Measurements from ENCODE around the gene GPC1.

The GPC1 gene

GRCh38 chr2:240419271-240419670 is 16.2 kb upstream of the GPC1 start:
- Histone ChIP-seq H3K27me3 (ENCODE audit: insufficient read depth, low read length) (no peaks in the 10 kb centered on the region), H3K9me3 (ENCODE audit: insufficient read depth, low read depth, low read length) (peaks cover 36% of the 10 kb centered on the region), H3K36me3 (ENCODE audit: insufficient read depth, low read length) (no peaks in the 10 kb centered on the region), H3K27ac (ENCODE audit: low read depth, low read length) (no peak overlapping the region), H3K4me3 (ENCODE audit: low read length) (no peak overlapping the region), H3K9ac (ENCODE audit: low read depth, low read length) (no peak overlapping the region), H3K4me1 (ENCODE audit: insufficient read depth, low read length) (no peaks in the 10 kb centered on the region)
- WGBS, result 90% methylated on average over 7 of the region's 7 CpGs

DNA sequence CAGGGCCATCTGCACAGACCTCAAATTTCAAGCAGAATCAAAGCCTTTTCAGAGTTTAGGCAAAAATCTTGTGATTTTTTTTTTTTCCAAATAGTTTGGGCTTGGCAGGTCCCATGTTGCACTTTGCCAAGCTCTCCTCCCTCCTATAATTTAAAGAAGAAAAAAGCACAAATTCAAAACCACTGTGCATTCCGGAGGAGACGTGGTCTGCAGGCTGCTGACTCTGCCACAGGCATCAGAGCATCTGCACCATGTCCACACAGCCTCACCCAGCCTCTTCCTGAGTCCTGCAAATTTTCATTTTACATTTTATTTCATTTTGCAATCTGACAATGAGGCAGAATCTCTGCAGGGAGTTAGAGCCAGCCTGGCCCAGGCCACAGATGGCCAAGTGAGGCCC is 15.7 kb upstream of the GPC1 start:
- H3K9me3 ChIP-seq (ENCODE audit: insufficient read depth, low read depth, low read length), result peaks cover 36% of the 10 kb centered on the region
- no peak overlapping the region for H3K4me3 ChIP-seq (ENCODE audit: low read length)
- no peak overlapping the region for H3K9ac ChIP-seq (ENCODE audit: low read depth, low read length)
- H3K27me3 ChIP-seq (ENCODE audit: insufficient read depth, low read length), result no peaks in the 10 kb centered on the region
- WGBS, result 92% methylated on average over 2 of the region's 2 CpGs
- H3K27ac ChIP-seq (ENCODE audit: low read depth, low read length), result no peak overlapping the region
- no peaks in the 10 kb centered on the region for H3K36me3 ChIP-seq (ENCODE audit: insufficient read depth, low read length)
- H3K4me1 ChIP-seq (ENCODE audit: insufficient read depth, low read length), result no peaks in the 10 kb centered on the region

DNA sequence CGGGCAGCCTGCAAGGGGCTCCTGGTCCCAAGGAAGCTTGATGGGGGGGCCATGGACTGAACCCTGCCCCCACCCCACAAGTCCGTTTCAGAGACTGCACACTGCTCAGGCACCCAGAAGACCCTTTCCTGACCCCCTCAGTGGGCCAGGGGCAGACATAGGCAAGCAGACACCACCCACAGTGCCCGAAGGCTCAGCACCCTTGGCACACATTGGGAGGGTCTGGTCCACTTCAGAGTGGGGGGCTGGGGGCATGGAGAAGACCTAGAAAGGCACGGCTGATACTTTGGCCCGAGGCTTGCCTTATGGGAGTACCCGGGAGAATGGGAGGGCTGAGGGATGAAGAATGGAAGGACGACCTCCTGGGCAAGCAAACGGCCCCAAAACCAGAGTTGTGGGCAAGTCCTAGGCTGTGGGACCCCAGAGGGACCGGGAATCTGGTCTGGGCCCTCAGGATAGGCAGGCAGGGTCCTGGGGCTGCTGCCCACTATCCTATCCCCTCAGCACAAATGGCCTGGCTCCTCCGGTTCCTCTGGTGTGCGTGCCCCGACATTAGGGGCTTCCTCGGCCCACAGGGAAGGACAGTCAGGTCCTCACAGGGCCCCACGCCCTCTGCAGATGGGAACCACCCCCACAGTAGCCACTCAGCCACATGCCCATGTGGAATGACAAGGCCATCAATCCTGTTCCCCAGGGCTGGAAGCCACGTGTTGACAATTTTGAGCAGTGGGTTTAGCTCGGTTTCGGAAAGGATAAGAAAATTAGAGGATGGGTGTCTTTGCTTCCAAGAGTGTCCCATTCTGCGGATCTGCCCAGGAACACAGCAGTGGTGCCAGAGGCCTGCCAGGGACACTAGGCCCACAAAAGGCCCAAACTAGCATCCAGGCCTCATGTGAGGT is 15.0 kb upstream of the GPC1 start:
- H3K27me3 ChIP-seq (ENCODE audit: insufficient read depth, low read length), result no peaks in the 10 kb centered on the region
- no peak overlapping the region for H3K4me3 ChIP-seq (ENCODE audit: low read length)
- H3K9ac ChIP-seq (ENCODE audit: low read depth, low read length), result no peak overlapping the region
- H3K4me1 ChIP-seq (ENCODE audit: insufficient read depth, low read length), result no peaks in the 10 kb centered on the region
- WGBS, result 88% methylated on average over 18 of the region's 18 CpGs
- H3K36me3 ChIP-seq (ENCODE audit: insufficient read depth, low read length), result no peaks in the 10 kb centered on the region
- H3K9me3 ChIP-seq (ENCODE audit: insufficient read depth, low read depth, low read length), result peaks cover 36% of the 10 kb centered on the region
- H3K27ac ChIP-seq (ENCODE audit: low read depth, low read length), result no peak overlapping the region

DNA sequence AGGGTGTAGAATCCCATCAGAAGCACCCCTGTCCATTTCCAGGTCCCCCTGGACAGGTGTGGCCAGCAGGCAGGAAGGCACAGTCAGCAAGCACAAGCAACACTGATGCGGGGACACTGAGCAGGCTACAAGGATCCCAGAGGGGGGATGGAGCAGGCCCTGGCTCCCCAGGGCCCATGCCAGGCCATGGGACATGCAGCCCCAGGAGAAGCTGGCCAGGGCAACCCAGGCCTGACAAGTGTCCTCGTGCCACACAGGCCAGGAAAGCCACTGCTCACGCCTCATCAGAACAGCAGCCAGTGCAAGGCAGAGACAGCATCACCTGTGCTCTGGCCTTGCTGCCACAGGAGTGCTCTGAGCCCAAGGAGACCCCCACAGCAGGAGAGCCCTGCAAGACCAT is 14.1 kb upstream of the GPC1 start:
- no peak overlapping the region for H3K9ac ChIP-seq (ENCODE audit: low read depth, low read length)
- peaks cover 38% of the 10 kb centered on the region for H3K9me3 ChIP-seq (ENCODE audit: insufficient read depth, low read depth, low read length)
- H3K36me3 ChIP-seq (ENCODE audit: insufficient read depth, low read length), result no peaks in the 10 kb centered on the region
- no peaks in the 10 kb centered on the region for H3K27me3 ChIP-seq (ENCODE audit: insufficient read depth, low read length)
- no peak overlapping the region for H3K4me3 ChIP-seq (ENCODE audit: low read length)
- 92% methylated on average over 3 of the region's 3 CpGs for WGBS
- no peak overlapping the region for H3K27ac ChIP-seq (ENCODE audit: low read depth, low read length)
- no peaks in the 10 kb centered on the region for H3K4me1 ChIP-seq (ENCODE audit: insufficient read depth, low read length)

DNA sequence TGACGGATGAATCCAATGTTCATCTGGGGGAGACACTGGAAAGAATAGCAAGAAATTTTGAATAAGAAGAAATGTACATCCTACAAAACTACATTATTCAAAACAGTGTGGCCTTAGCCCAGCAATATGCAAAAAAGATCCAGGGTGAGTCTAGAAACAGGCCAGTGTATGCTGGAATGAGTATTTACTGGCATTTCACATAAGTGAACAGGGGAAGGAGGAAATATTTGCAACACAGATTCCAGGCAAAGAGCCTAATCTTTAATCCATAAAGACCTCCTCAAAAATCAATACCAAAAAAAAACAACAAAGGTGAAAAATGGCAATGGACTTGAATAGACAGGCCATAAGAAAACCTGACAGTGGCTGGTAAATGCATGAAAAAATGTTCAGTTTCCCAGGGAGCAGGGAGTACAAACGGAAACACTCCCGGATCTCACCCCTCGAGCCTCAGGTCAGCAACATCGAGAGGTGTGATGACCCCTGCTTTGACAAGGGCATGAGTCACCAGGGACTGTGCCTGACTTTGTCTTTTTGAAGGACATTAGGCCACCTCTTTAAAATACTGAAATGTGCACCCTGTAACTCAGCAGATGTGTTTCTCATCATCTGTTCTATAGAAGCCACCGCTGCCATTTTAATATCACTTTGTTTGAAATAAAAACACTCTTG is 12.7 kb upstream of the GPC1 start:
- no peaks in the 10 kb centered on the region for H3K4me1 ChIP-seq (ENCODE audit: insufficient read depth, low read length)
- H3K9ac ChIP-seq (ENCODE audit: low read depth, low read length), result no peak overlapping the region
- peaks cover 36% of the 10 kb centered on the region for H3K9me3 ChIP-seq (ENCODE audit: insufficient read depth, low read depth, low read length)
- WGBS, result 75% methylated on average over 5 of the region's 6 CpGs
- no peaks in the 10 kb centered on the region for H3K36me3 ChIP-seq (ENCODE audit: insufficient read depth, low read length)
- no peaks in the 10 kb centered on the region for H3K27me3 ChIP-seq (ENCODE audit: insufficient read depth, low read length)
- no peak overlapping the region for H3K4me3 ChIP-seq (ENCODE audit: low read length)
- H3K27ac ChIP-seq (ENCODE audit: low read depth, low read length), result no peak overlapping the region

DNA sequence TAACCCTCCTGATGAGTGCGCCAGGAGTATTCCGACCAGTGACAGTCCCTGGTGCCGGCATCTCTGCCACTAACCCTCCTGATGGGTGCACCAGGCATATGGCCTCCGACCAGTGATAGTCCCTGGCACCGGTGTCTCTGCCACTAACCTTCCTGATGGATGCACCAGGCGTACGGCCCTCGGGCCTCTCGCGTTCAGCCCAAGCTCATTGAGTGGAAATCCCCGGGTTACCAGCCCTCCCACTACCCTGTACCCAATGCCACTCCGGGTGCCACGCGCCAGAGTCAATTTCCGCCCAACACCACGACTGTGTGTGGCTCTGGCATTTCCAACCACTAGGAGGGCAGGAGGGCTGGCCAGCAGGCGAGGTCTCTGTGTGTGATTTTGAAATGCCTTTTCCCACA is 11.7 kb upstream of the GPC1 start:
- Histone ChIP-seq H3K9ac (ENCODE audit: low read depth, low read length) (no peak overlapping the region), H3K36me3 (ENCODE audit: insufficient read depth, low read length) (no peaks in the 10 kb centered on the region), H3K9me3 (ENCODE audit: insufficient read depth, low read depth, low read length) (peaks cover 27% of the 10 kb centered on the region), H3K27me3 (ENCODE audit: insufficient read depth, low read length) (no peaks in the 10 kb centered on the region), H3K4me3 (ENCODE audit: low read length) (no peak overlapping the region), H3K27ac (ENCODE audit: low read depth, low read length) (no peak overlapping the region), H3K4me1 (ENCODE audit: insufficient read depth, low read length) (no peaks in the 10 kb centered on the region)
- 84% methylated on average over 17 of the region's 17 CpGs for WGBS

GRCh38 chr2:240424341-240425235 is 10.9 kb upstream of the GPC1 start:
- H3K36me3 ChIP-seq (ENCODE audit: insufficient read depth, low read length), result no peaks in the 10 kb centered on the region
- H3K9me3 ChIP-seq (ENCODE audit: insufficient read depth, low read depth, low read length), result peaks cover 21% of the 10 kb centered on the region
- no peaks in the 10 kb centered on the region; the same call in 1 of the 2 replicates for H3K27me3 ChIP-seq (ENCODE audit: insufficient read depth, low read length)
- no peak overlapping the region for H3K4me3 ChIP-seq (ENCODE audit: low read length)
- 88% methylated on average over 29 of the region's 29 CpGs for WGBS
- no peaks in the 10 kb centered on the region for H3K4me1 ChIP-seq (ENCODE audit: insufficient read depth, low read length)
- H3K27ac ChIP-seq (ENCODE audit: low read depth, low read length), result no peak overlapping the region
- H3K9ac ChIP-seq (ENCODE audit: low read depth, low read length), result no peak overlapping the region

- no peak overlapping the region for H3K27ac ChIP-seq (ENCODE audit: low read depth, low read length)
- H3K4me3 ChIP-seq (ENCODE audit: low read length), result no peak overlapping the region
- peaks cover 17% of the 10 kb centered on the region for H3K9me3 ChIP-seq (ENCODE audit: insufficient read depth, low read depth, low read length)
- no peaks in the 10 kb centered on the region for H3K36me3 ChIP-seq (ENCODE audit: insufficient read depth, low read length)
- no peak overlapping the region for H3K9ac ChIP-seq (ENCODE audit: low read depth, low read length)
- 95% methylated on average over 6 of the region's 6 CpGs for WGBS
- no peaks in the 10 kb centered on the region; the same call in 1 of the 2 replicates for H3K27me3 ChIP-seq (ENCODE audit: insufficient read depth, low read length)
- no peaks in the 10 kb centered on the region for H3K4me1 ChIP-seq (ENCODE audit: insufficient read depth, low read length)
Observed at GRCh38 chr2:240425236-240425615, 10.2 kb upstream of the GPC1 start.

- Histone ChIP-seq H3K27ac (ENCODE audit: low read depth, low read length) (no peak overlapping the region), H3K9me3 (ENCODE audit: insufficient read depth, low read depth, low read length) (peaks cover 17% of the 10 kb centered on the region)
Observed at GRCh38 chr2:240425697-240426096, 9.8 kb upstream of the GPC1 start.

DNA sequence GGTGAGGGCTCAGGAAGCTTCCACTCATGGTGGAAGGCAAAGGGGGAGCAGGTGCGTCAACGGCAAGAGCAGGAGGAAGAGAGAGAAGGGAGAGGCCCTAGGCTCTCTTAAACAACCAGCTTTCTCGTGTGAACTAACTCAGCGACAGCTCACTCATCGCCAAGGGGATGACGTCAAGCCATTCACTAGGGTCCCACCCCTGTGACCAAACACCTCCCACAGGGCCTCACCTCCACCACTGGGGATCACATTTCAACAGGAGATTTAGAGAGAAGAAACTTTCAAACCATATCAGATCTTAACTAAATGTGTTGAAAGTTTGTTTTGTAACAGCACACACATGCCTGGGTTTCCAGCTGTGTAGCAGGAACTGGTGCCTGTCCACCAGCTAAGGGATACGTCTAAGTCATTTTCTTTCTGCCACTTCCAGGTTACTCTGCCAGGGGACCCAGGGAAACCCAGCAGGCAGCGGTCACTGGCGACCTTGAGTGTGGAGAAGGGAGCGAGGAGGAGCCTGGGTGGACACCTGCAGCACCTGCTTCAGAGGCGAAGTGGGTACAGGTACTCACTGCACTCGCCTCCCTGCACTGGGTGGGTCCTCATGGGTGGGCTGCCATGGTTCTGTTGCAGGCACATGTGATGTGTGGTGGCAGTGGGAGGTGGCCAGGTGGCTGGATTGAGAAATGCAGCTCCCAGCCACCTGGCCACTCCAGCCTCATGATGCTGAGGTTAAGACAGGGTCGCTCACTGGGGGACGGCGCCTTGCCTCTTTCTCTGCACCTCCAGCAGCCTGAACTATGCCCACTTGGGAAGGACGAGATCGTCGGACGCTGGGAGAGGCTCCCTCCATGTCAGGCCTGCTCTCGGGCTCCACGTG is 8.4 kb upstream of the GPC1 start:
- peaks cover 6% of the 10 kb centered on the region; the same call in 1 of the 2 replicates for H3K9me3 ChIP-seq (ENCODE audit: insufficient read depth, low read depth, low read length)
- H3K27ac ChIP-seq (ENCODE audit: low read depth, low read length), result no peak overlapping the region
- no peaks in the 10 kb centered on the region for H3K36me3 ChIP-seq (ENCODE audit: insufficient read depth, low read length)
- no peak overlapping the region for H3K4me3 ChIP-seq (ENCODE audit: low read length)
- no peaks in the 10 kb centered on the region for H3K4me1 ChIP-seq (ENCODE audit: insufficient read depth, low read length)
- no peak overlapping the region for H3K9ac ChIP-seq (ENCODE audit: low read depth, low read length)
- 66% methylated on average over 21 of the region's 21 CpGs for WGBS
- H3K27me3 ChIP-seq (ENCODE audit: insufficient read depth, low read length), result no peaks in the 10 kb centered on the region; the same call in 1 of the 2 replicates

More at GRCh38 chr2:240425697-240426096, 9.8 kb upstream of the GPC1 start:
- Histone ChIP-seq H3K27me3 (ENCODE audit: insufficient read depth, low read length) (no peaks in the 10 kb centered on the region; the same call in 1 of the 2 replicates), H3K4me1 (ENCODE audit: insufficient read depth, low read length) (no peaks in the 10 kb centered on the region), H3K9ac (ENCODE audit: low read depth, low read length) (no peak overlapping the region), H3K4me3 (ENCODE audit: low read length) (no peak overlapping the region), H3K36me3 (ENCODE audit: insufficient read depth, low read length) (no peaks in the 10 kb centered on the region)
- 92% methylated on average over 5 of the region's 5 CpGs for WGBS
